Measurements from ENCODE around the gene CBR1. TPM values are rescaled to one million over a fixed set of nuclear protein-coding genes. Genes with fewer than 3 reads are reported as not detected.

The CBR1 gene
- total and polyA plus RNA-seq, 8 donors: 9.0 to 30.7 (median 14.9) TPM

GRCh38 chr21:36075953-36076352, 6.1 kb downstream of the CBR1 start:
- H3K4me3 ChIP-seq: no peak overlapping the region
- ATAC-seq: no peak
- no peak for FAIRE-seq
- no peaks in the 10 kb centered on the region for H3K9me3 ChIP-seq
- H3K27me3 ChIP-seq: no peaks in the 10 kb centered on the region
- no peak overlapping the region for H3K27ac ChIP-seq
- intact Hi-C loops (cut with DNase I): no loop called here
- H3K36me3 ChIP-seq: no peaks in the 10 kb centered on the region
- no peak for DNase-seq
- peaks cover 0 to 2% (median 0%) of the 10 kb centered on the region in 3 donors for H3K4me1 ChIP-seq
- no peak for TF ChIP-seq CTCF (IDR thresholded peaks at IDR 0.05)
- 83 to 92% methylated on average over 5 of the region's 5 CpGs for WGBS, 2 donors

- intact Hi-C loops (cut with DNase I): no loop called here
- DNase-seq (no peak), ATAC-seq (peak in 2 of 4 donors; percentile 20 to 49), FAIRE-seq (no peak)
- H3K4me1 ChIP-seq: no peaks in the 10 kb centered on the region
- 27 to 28% methylated on average over 7 of the region's 7 CpGs for WGBS, 2 donors
- no peaks in the 10 kb centered on the region for H3K36me3 ChIP-seq
- no peak overlapping the region for H3K4me3 ChIP-seq
- TF ChIP-seq CTCF (IDR thresholded peaks at IDR 0.05): no peak
- H3K27ac ChIP-seq: no peak overlapping the region
- H3K27me3 ChIP-seq: no peaks in the 10 kb centered on the region
- no peaks in the 10 kb centered on the region for H3K9me3 ChIP-seq
Observed at GRCh38 chr21:36076878-36077655, 7.2 kb downstream of the CBR1 start.

GRCh38 chr21:36077758-36078157, 7.9 kb downstream of the CBR1 start:
- FAIRE-seq (no peak), ATAC-seq (no peak), DNase-seq (no peak)
- Histone ChIP-seq H3K4me3 (no peak overlapping the region), H3K36me3 (no peaks in the 10 kb centered on the region), H3K27ac (no peak overlapping the region), H3K9me3 (no peaks in the 10 kb centered on the region), H3K4me1 (no peaks in the 10 kb centered on the region), H3K27me3 (no peaks in the 10 kb centered on the region)
- intact Hi-C loops (cut with DNase I): no loop called here
- WGBS, 2 donors: 77 to 79% methylated on average over 9 of the region's 9 CpGs
- no peak for TF ChIP-seq CTCF (IDR thresholded peaks at IDR 0.05)

- no peak overlapping the region for H3K27ac ChIP-seq
Observed at GRCh38 chr21:36079010-36079649, 9.3 kb downstream of the CBR1 start.

More at GRCh38 chr21:36079010-36079649, 9.3 kb downstream of the CBR1 start:
- no peaks in the 10 kb centered on the region for H3K9me3 ChIP-seq
- 81 to 84% methylated on average over 14 of the region's 14 CpGs for WGBS, 2 donors
- TF ChIP-seq CTCF (IDR thresholded peaks at IDR 0.05): no peak
- DNase-seq: no peak
- FAIRE-seq: no peak
- no peaks in the 10 kb centered on the region for H3K36me3 ChIP-seq
- no peak overlapping the region for H3K4me3 ChIP-seq
- H3K4me1 ChIP-seq: no peaks in the 10 kb centered on the region
- ATAC-seq: peak in 2 of 4 donors; percentile 74 to 82
- intact Hi-C loops (cut with DNase I): no loop called here
- H3K27me3 ChIP-seq: no peaks in the 10 kb centered on the region
